GM15510 (cell line): ENCODE measurements around the gene UPP2.

Experiments used
- POLR2A ChIP-seq: IDR thresholded peaks from 3 replicates; pipeline ENCODE4 v1.6.1; 2011; ENCODE audit warnings: borderline replicate concordance; ENCODE audit not compliant: insufficient read length; ENCODE audit errors: extremely low read depth

UPP2 gene

GRCh38 chr2:158124896-158125295, 23.2 kb downstream of the UPP2 start:
- TF ChIP-seq POLR2A = no peak

- TF ChIP-seq POLR2A = no peak
Measured at GRCh38 chr2:158125756-158126498, 24.3 kb downstream of the UPP2 start.

- TF ChIP-seq POLR2A = no peak
Measured at GRCh38 chr2:158127380-158127804, 25.7 kb downstream of the UPP2 start.

- no peak for TF ChIP-seq POLR2A
Measured at GRCh38 chr2:158128168-158128973, 26.7 kb downstream of the UPP2 start.

- TF ChIP-seq POLR2A = no peak
Measured at GRCh38 chr2:158129037-158129436, 27.4 kb downstream of the UPP2 start.

GRCh38 chr2:158130832-158131473, 29.3 kb downstream of the UPP2 start:
- no peak for TF ChIP-seq POLR2A

- no peak for TF ChIP-seq POLR2A
Measured at GRCh38 chr2:158131483-158131912, 29.8 kb downstream of the UPP2 start.

- TF ChIP-seq POLR2A = no peak
Measured at GRCh38 chr2:158131919-158132566, 30.4 kb downstream of the UPP2 start.

- no peak for TF ChIP-seq POLR2A
Measured at GRCh38 chr2:158134055-158134454, 32.4 kb downstream of the UPP2 start.

GRCh38 chr2:158134655-158135054, 33.0 kb downstream of the UPP2 start:
- TF ChIP-seq POLR2A = no peak

GRCh38 chr2:158135096-158135495, 33.4 kb downstream of the UPP2 start:
- no peak for TF ChIP-seq POLR2A

GRCh38 chr2:158138255-158138654, 36.6 kb downstream of the UPP2 start:
- no peak for TF ChIP-seq POLR2A

- no peak for TF ChIP-seq POLR2A
Measured at GRCh38 chr2:158140201-158140600, 38.5 kb downstream of the UPP2 start.

- TF ChIP-seq POLR2A = no peak
Measured at GRCh38 chr2:158142165-158142564, 40.5 kb downstream of the UPP2 start.
